Prostate gland (tissue), 2 donors: Measurements from ENCODE around the gene LDLR. TPM values are rescaled to one million over a fixed set of nuclear protein-coding genes. Genes with fewer than 3 reads are reported as not detected.
A peak's percentile ranks its signal among the peaks of the same experiment; 100 is the strongest.
"Not testable (repeated sequence)": the region's sequence is repeated elsewhere in the genome, so short reads cannot be mapped to it uniquely, and the experiment has no call there.

ENCODE experiments used
- DNase-seq: peaks from one replicate; pipeline ENCODE4 v3.0.0-alpha.2; 2019; ENCODE audit warnings: low spot score
- H3K27ac ChIP-seq, 2 donors: fragments of 200-600 bp; sonication (generic); 2 replicates each; pipeline ENCODE4 v1.5.1; 2017 to 2019
- H3K27me3 ChIP-seq: fragments of 200-600 bp; sonication (generic); replicated peaks from 2 replicates; pipeline ENCODE4 v1.5.1; 2019; ENCODE audit not compliant: insufficient read depth
- H3K36me3 ChIP-seq, 2 donors: fragments of 200-600 bp; sonication (generic); 1 replicate in 1 of 2; 2 replicates in 1 of 2; pipeline versions ENCODE4 v1.5.1 to v1.8.1; 2017 to 2019
- H3K4me1 ChIP-seq: fragments of 200-600 bp; sonication (generic); replicated peaks from 2 replicates; pipeline ENCODE4 v1.5.1; 2019
- H3K4me3 ChIP-seq, 2 donors: fragments of 200-600 bp; sonication (generic); 2 replicates each; pipeline ENCODE4 v1.5.1; 2017 to 2019
- H3K9me3 ChIP-seq: fragments of 200-600 bp; sonication (generic); 2 replicates; pipeline ENCODE4 v1.5.1; 2017
- CTCF ChIP-seq, 4 experiments: fragments of 200-600 bp in 2 of 4; fragments of 450-650 bp in 2 of 4; sonication (generic) in 2 of 4; IDR thresholded peaks; 1 replicate in 3 of 4; 2 replicates in 1 of 4; pipeline ENCODE4 v1.5.1; 2016 to 2019; ENCODE audit warnings: antibody characterized with exemption in 4 of 4, mild to moderate bottlenecking in 2 of 4, moderate library complexity in 2 of 4
- POLR2A ChIP-seq: fragments of 450-650 bp; IDR thresholded peaks from one replicate; pipeline ENCODE4 v1.6.1; 2016; ENCODE audit warnings: antibody characterized with exemption, mild to moderate bottlenecking
- POLR2AphosphoS5 ChIP-seq: sonication (generic); formaldehyde crosslinking; IDR thresholded peaks from one replicate; pipeline ENCODE4 v1.6.1; 2017; ENCODE audit warnings: antibody characterized with exemption
- WGBS: methylation state at CpG from one replicate; pipeline ENCODE4 v1.1.5; 2018; 5-methylcytosine and 5-hydroxymethylcytosine counted together
- intact Hi-C: fragments of 100-400 bp; cut with DNase I; formaldehyde crosslinking; loops from one replicate; pipeline ENCODE4 v1.14.2; 2022
- total RNA-seq, 2 donors: library from RNA; depleted of rRNA; stranded (reverse); fragments of >200 nt; gene quantifications; one replicate each; pipeline ENCODE4 v1.1.0, GENCODE V29; 2016

The LDLR gene
- total RNA-seq, 2 donors from 2014 or later, result 17.4 to 41.5 TPM

GRCh38 chr19:11151181-11151580, 61.9 kb downstream of the LDLR start:
- peaks cover 5% of the 10 kb centered on the region for H3K4me1 ChIP-seq
- no peaks in the 10 kb centered on the region for H3K9me3 ChIP-seq
- no peak overlapping the region for H3K4me3 ChIP-seq
- peak overlapping the region; percentile 30 to 66 for H3K27ac ChIP-seq
- DNase-seq, result no peak
- no peaks in the 10 kb centered on the region for H3K36me3 ChIP-seq
- WGBS, result 49% methylated on average over 7 of the region's 7 CpGs
- TF ChIP-seq CTCF (IDR thresholded peaks at IDR 0.05), result no peak
- peak; percentile 49 for TF ChIP-seq POLR2AphosphoS5
- intact Hi-C loops, result no loop called here
- H3K27me3 ChIP-seq, result no peaks in the 10 kb centered on the region

- no peaks in the 10 kb centered on the region for H3K36me3 ChIP-seq
- WGBS, result 54% methylated on average over 11 of the region's 11 CpGs
- peaks cover 5% of the 10 kb centered on the region for H3K4me1 ChIP-seq
- no peaks in the 10 kb centered on the region for H3K27me3 ChIP-seq
- H3K9me3 ChIP-seq, result no peaks in the 10 kb centered on the region
- H3K27ac ChIP-seq, result peak overlapping the region; percentile 30 to 66
- TF ChIP-seq POLR2AphosphoS5 (peak; percentile 67), POLR2A (no peak)
- no peak overlapping the region for H3K4me3 ChIP-seq
- DNase-seq, result peak; percentile 46
- intact Hi-C loops, result no loop called here
These were observed 63.2 kb downstream of the LDLR start for GRCh38 chr19:11152318-11153062.

- WGBS, result 40% methylated on average over 6 of the region's 6 CpGs
- no peak overlapping the region for H3K4me3 ChIP-seq
These were observed 65.4 kb downstream of the LDLR start for GRCh38 chr19:11154683-11155047.

GRCh38 chr19:11155373-11156120, 66.3 kb downstream of the LDLR start, which contains the start of gene SPC24:
TSS of gene SPC24 (minus strand) at chr19:11155782. CDS start at chr19:11155776, 6 bp downstream.
- H3K27me3 ChIP-seq, result no peaks in the 10 kb centered on the region
- intact Hi-C loops, result no loop called here
- WGBS, result 1% methylated on average over 49 of the region's 50 CpGs
- TF ChIP-seq POLR2A (no peak), POLR2AphosphoS5 (peak; percentile 97), CTCF (IDR thresholded peaks at IDR 0.05) (no peak)
- H3K4me1 ChIP-seq, result peaks cover 9% of the 10 kb centered on the region
- H3K27ac ChIP-seq, result peak within 1 kb of the TSS; percentile 4 to 47
- peak; percentile 94 for DNase-seq
- H3K9me3 ChIP-seq, result no peaks in the 10 kb centered on the region
- peak within 1 kb of the TSS; percentile 28 to 52 for H3K4me3 ChIP-seq
- no peaks in the 10 kb centered on the region for H3K36me3 ChIP-seq

More at GRCh38 chr19:11154683-11155047, 65.4 kb downstream of the LDLR start:
- no peaks in the 10 kb centered on the region for H3K27me3 ChIP-seq
- peaks cover 9% of the 10 kb centered on the region for H3K4me1 ChIP-seq
- H3K27ac ChIP-seq, result no peak overlapping the region
- no peaks in the 10 kb centered on the region for H3K36me3 ChIP-seq
- H3K9me3 ChIP-seq, result no peaks in the 10 kb centered on the region
- TF ChIP-seq POLR2A, result no peak
- no peak for TF ChIP-seq POLR2AphosphoS5
- no peak for TF ChIP-seq CTCF (IDR thresholded peaks at IDR 0.05)
- DNase-seq, result no peak
- intact Hi-C loops, result no loop called here

- intact Hi-C loops, result no loop called here
- no peak for TF ChIP-seq POLR2A
- TF ChIP-seq CTCF (IDR thresholded peaks at IDR 0.05), result no peak
- TF ChIP-seq POLR2AphosphoS5, result peak; percentile 4
- Histone ChIP-seq H3K4me3 (no peak overlapping the region), H3K4me1 (peaks cover 9% of the 10 kb centered on the region), H3K36me3 (no peaks in the 10 kb centered on the region), H3K27ac (peak overlapping the region; percentile 35 to 48), H3K27me3 (no peaks in the 10 kb centered on the region), H3K9me3 (no peaks in the 10 kb centered on the region)
- DNase-seq, result no peak
- WGBS, result 52% methylated on average over 16 of the region's 16 CpGs
These were observed 70.6 kb downstream of the LDLR start for GRCh38 chr19:11159598-11160439.

GRCh38 chr19:11160440-11160768, 71.1 kb downstream of the LDLR start:
- H3K27me3 ChIP-seq, H3K4me1 ChIP-seq, DNase-seq, H3K36me3 ChIP-seq, H3K4me3 ChIP-seq, intact Hi-C loops, H3K9me3 ChIP-seq: not testable (repeated sequence)
- WGBS, result 94% methylated on average over 2 of the region's 2 CpGs
- H3K27ac ChIP-seq, result peak overlapping the region in 1 of 2 donors; percentile 48
